B cell (primary cell): ENCODE results near the gene NHSL1. TPM values are rescaled to one million over a fixed set of nuclear protein-coding genes. Genes with fewer than 3 reads are reported as not detected.
A peak's percentile ranks its signal among the peaks of the same experiment; 100 is the strongest.

Experiments
- ATAC-seq: fragments of 200-7000 bp; cut with Tn5 transposase; one replicate; pipeline ENCODE4 v1.10.0; 2021; ENCODE audit warnings: low read depth, mild to moderate bottlenecking, moderate number of reproducible peaks, moderate library complexity
- CTCF ChIA-PET: fragments of 350-600 bp; sonication (Branson Sonifier 250); formaldehyde crosslinking; loops from one replicate; lab custom pipeline; 2021; ENCODE audit warnings: antibody characterized with exemption, inconsistent platforms; lab: Charles Lee
- POLR2A ChIA-PET: fragments of 350-600 bp; sonication (Branson Sonifier 250); formaldehyde crosslinking; loops from one replicate; lab custom pipeline; 2021; ENCODE audit warnings: antibody characterized with exemption; lab: Charles Lee
- DNase-seq: peaks from one replicate; pipeline ENCODE4 v3.0.0; 2013
- H2AFZ ChIP-seq: 2 replicates; pipeline ENCODE4 v1.6.1; 2012; ENCODE audit warnings: mild to moderate bottlenecking, low read depth, low read length; ENCODE audit not compliant: insufficient read depth, poor library complexity, severe bottlenecking
- H3K27ac ChIP-seq, 2 donors: 1 replicate in 1 of 2; 2 replicates in 1 of 2; pipeline ENCODE4 v1.5.1; 2012 to 2013; ENCODE audit warnings: low read length in 2 of 2, mild to moderate bottlenecking in 2 of 2, moderate library complexity in 1 of 2
- H3K27me3 ChIP-seq, 4 experiments: fragments of 200-600 bp in 1 of 4; sonication (generic) in 1 of 4; replicated peaks in 1 of 4; 1 replicate in 2 of 4; 2 replicates in 2 of 4; pipeline versions ENCODE4 v1.6.1 to v1.7.0; 2013 to 2016; ENCODE audit warnings: low read length in 3 of 4, mild to moderate bottlenecking in 2 of 4, mixed read lengths in 1 of 4, moderate library complexity in 1 of 4; ENCODE audit not compliant: insufficient read depth in 4 of 4, control insufficient read depth in 3 of 4; ENCODE audit errors: control extremely low read depth in 1 of 4
- H3K36me3 ChIP-seq, 2 experiments: replicated peaks in 1 of 2; 1 replicate in 1 of 2; 2 replicates in 1 of 2; pipeline versions ENCODE4 v1.6.1 to v1.7.1; 2013; ENCODE audit warnings: low read length in 1 of 2; ENCODE audit not compliant: insufficient read depth in 2 of 2, control insufficient read depth in 1 of 2; ENCODE audit errors: control extremely low read depth in 1 of 2, extremely low read depth in 1 of 2
- H3K4me1 ChIP-seq, 2 donors: fragments of 200-600 bp in 1 of 2; sonication (generic) in 1 of 2; 1 replicate in 1 of 2; 2 replicates in 1 of 2; pipeline versions ENCODE4 v1.5.1 to v1.6.1; 2013 to 2017; ENCODE audit warnings: low read length in 2 of 2; ENCODE audit not compliant: control insufficient read depth in 2 of 2, insufficient read depth in 2 of 2
- H3K4me2 ChIP-seq: replicated peaks from 2 replicates; pipeline ENCODE3; 2012; ENCODE audit warnings: mild to moderate bottlenecking, low read depth, low read length; ENCODE audit not compliant: poor library complexity, severe bottlenecking
- H3K4me3 ChIP-seq, 5 experiments: fragments of 200-600 bp in 1 of 5; sonication (generic) in 1 of 5; 1 replicate in 3 of 5; 2 replicates in 2 of 5; pipeline versions ENCODE4 v1.5.1 to v1.7.0; 2011 to 2016; ENCODE audit warnings: low read length in 4 of 5, mild to moderate bottlenecking in 4 of 5, low read depth in 2 of 5, control low read depth in 1 of 5, moderate library complexity in 1 of 5; ENCODE audit not compliant: insufficient read depth in 1 of 5; ENCODE audit errors: control extremely low read depth in 1 of 5, extremely low read depth in 1 of 5
- H3K79me2 ChIP-seq: fragments of 200-600 bp; sonication (generic); one replicate; pipeline ENCODE4 v1.6.0; 2016; ENCODE audit warnings: low read length; ENCODE audit not compliant: control insufficient read depth, insufficient read depth
- H3K9ac ChIP-seq: fragments of 200-600 bp; sonication (generic); 2 replicates; pipeline ENCODE4 v1.6.1; 2017; ENCODE audit warnings: mild to moderate bottlenecking, low read length, moderate library complexity
- H3K9me3 ChIP-seq, 3 donors: one replicate each; pipeline versions ENCODE4 v1.6.1 to v1.7.1; 2013; ENCODE audit warnings: low read length in 2 of 3; ENCODE audit not compliant: control insufficient read depth in 2 of 3, insufficient read depth in 1 of 3; ENCODE audit errors: control extremely low read depth in 1 of 3
- H4K20me1 ChIP-seq: 2 replicates; pipeline ENCODE4 v1.6.0; 2012; ENCODE audit warnings: mild to moderate bottlenecking, low read length; ENCODE audit not compliant: insufficient read depth, control insufficient read depth, poor library complexity, severe bottlenecking
- H3K27ac Mint-ChIP-seq: one replicate; pipeline ENCODE4 v1.8.0; 2021; ENCODE audit warnings: mixed read lengths
- H3K27me3 Mint-ChIP-seq: one replicate; pipeline ENCODE4 v1.8.0; 2021; ENCODE audit warnings: mixed read lengths
- H3K4me1 Mint-ChIP-seq: one replicate; pipeline ENCODE4 v1.8.0; 2021; ENCODE audit warnings: mixed read lengths
- H3K4me3 Mint-ChIP-seq: one replicate; pipeline ENCODE4 v1.8.0; 2021; ENCODE audit warnings: mixed read lengths
- H3K9me3 Mint-ChIP-seq: one replicate; pipeline ENCODE4 v1.8.0; 2022; ENCODE audit warnings: mixed read lengths; ENCODE audit not compliant: insufficient read depth
- EZH2 ChIP-seq: IDR thresholded peaks from 2 replicates; pipeline ENCODE4 v1.6.1; 2012; ENCODE audit warnings: borderline replicate concordance, low read depth, mild to moderate bottlenecking, moderate library complexity, low read length; ENCODE audit not compliant: insufficient read depth, poor library complexity, severe bottlenecking
- WGBS: methylation state at CpG from one replicate; pipeline ENCODE4 v1.1.5; 2013; ENCODE audit warnings: missing lambda C conversion rate; ENCODE audit not compliant: insufficient coverage; 5-methylcytosine and 5-hydroxymethylcytosine counted together
- intact Hi-C: fragments of 100-400 bp; cut with micrococcal nuclease; formaldehyde crosslinking; loops from one replicate; pipeline ENCODE4 v1.10.0; 2022
- polyA plus RNA-seq: library from polyadenylated mRNA; depleted of rRNA; stranded (reverse); fragments of >200 nt; gene quantifications from 2 replicates; pipeline ENCODE4 v1.2.3, GENCODE V29; 2012
- total RNA-seq, 2 donors: library from RNA; stranded (reverse); fragments of 120-200 nt in 1 of 2; gene quantifications; 1 replicate in 1 of 2; 2 replicates in 1 of 2; pipeline versions ENCODE4 v1.2.3 to v1.2.4, GENCODE V29; 2013 to 2022
- TF ChIP-seq, protein P1 (sequence below): fragments of 200-600 bp; IDR thresholded peaks from one replicate; pipeline ENCODE4 v1.8.0; 2022; ENCODE audit warnings: antibody characterized with exemption, mild to moderate bottlenecking

NHSL1 gene
- total and polyA plus RNA-seq, 2 donors (not counting 1 experiment from before 2014, with no cell fraction given): 0.04 to 0.10 TPM

DNA sequence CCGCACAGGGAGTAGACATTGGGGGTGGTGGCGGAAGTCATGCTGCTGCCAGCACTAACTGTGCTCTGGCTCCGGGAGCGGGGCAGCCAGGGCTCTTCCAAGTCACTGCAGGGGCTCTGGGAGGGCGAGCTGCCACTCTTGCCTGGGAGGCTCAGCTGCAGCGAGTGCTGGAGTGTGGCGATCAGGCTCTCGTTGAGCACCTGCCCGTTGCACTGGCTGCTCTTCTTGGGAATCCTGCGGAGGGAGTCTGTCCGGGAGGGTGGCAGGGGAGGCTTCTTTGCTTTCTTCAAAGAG is 67.3 kb downstream of the NHSL1 start:
- POLR2A ChIA-PET: no interaction called here
- H3K4me2 ChIP-seq: no peak overlapping the region
- Mint-ChIP-seq H3K4me3 (no peak overlapping the region), H3K4me1 (peaks cover 8% of the 10 kb centered on the region), H3K27ac (no peak overlapping the region), H3K27me3 (peaks cover 9% of the 10 kb centered on the region), H3K9me3 (no peaks in the 10 kb centered on the region)
- TF ChIP-seq EZH2: no peak
- TF ChIP-seq, protein P1, sequence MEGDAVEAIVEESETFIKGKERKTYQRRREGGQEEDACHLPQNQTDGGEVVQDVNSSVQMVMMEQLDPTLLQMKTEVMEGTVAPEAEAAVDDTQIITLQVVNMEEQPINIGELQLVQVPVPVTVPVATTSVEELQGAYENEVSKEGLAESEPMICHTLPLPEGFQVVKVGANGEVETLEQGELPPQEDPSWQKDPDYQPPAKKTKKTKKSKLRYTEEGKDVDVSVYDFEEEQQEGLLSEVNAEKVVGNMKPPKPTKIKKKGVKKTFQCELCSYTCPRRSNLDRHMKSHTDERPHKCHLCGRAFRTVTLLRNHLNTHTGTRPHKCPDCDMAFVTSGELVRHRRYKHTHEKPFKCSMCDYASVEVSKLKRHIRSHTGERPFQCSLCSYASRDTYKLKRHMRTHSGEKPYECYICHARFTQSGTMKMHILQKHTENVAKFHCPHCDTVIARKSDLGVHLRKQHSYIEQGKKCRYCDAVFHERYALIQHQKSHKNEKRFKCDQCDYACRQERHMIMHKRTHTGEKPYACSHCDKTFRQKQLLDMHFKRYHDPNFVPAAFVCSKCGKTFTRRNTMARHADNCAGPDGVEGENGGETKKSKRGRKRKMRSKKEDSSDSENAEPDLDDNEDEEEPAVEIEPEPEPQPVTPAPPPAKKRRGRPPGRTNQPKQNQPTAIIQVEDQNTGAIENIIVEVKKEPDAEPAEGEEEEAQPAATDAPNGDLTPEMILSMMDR: no peak
- H4K20me1 ChIP-seq: no peaks in the 10 kb centered on the region
- H3K9ac ChIP-seq: no peak overlapping the region
- no peak overlapping the region for H2AFZ ChIP-seq
- H3K27me3 ChIP-seq: peaks cover 0 to 4% (median 0%) of the 10 kb centered on the region in 4 experiments
- ATAC-seq (no peak), DNase-seq (no peak)
- no peaks in the 10 kb centered on the region for H3K9me3 ChIP-seq
- H3K4me3 ChIP-seq: no peak overlapping the region
- H3K27ac ChIP-seq: no peak overlapping the region
- 94% methylated on average over 8 of the region's 11 CpGs for WGBS
- intact Hi-C loops: no loop called here
- peaks cover 0 to 4% of the 10 kb centered on the region in 2 donors for H3K4me1 ChIP-seq
- CTCF ChIA-PET: interaction anchor here (1.0 to 10.6 kb wide), 2 partner anchors 77 to 86 kb away, joined by 3 to 127 read pairs; no protein-coding TSS in a partner anchor
- H3K79me2 ChIP-seq: no peaks in the 10 kb centered on the region
- H3K36me3 ChIP-seq: no peaks in the 10 kb centered on the region

DNA sequence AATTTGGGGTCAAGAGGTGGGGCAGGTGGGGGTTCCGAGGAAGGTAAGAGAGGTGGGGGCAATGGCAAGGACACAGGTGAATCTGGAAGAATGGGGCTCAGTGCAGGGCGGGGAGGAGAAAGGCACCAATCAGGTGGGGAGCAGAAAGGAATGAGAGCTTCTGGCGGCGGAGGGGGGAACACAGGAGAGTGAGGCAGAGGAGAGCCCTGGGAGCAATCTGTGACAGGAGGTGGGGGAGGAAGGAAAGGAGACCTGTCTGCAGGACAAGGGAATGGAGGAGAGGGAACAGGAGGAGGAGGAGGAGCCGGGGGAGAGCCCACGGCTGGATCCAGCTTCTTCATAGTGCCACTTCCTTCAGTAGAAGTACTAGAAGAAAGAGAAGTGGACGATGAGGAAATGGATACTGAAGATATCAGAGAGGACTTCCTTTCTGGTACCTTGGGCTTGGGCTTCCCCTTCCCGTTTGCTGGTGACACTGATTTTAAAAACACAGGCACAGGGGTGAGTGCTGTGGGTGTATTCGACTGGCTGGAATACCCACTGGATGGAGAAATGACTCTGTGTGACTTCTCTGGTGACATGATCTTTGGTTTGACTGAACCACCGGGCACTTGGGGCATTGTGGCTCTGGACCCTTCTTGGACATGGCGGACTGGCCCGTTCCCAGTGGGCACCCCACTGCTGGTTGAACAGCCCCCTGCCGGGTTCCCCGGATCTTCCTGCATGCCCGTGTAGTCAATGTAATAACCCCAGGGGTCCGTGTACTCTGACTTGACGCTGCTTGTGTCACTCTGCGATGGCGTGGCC is 67.8 kb downstream of the NHSL1 start:
- Mint-ChIP-seq H3K4me3 (no peak overlapping the region), H3K27me3 (peaks cover 9% of the 10 kb centered on the region), H3K27ac (no peak overlapping the region), H3K9me3 (no peaks in the 10 kb centered on the region), H3K4me1 (peaks cover 8% of the 10 kb centered on the region)
- no peaks in the 10 kb centered on the region for H3K9me3 ChIP-seq
- no peak overlapping the region for H3K4me2 ChIP-seq
- peaks cover 0 to 4% of the 10 kb centered on the region in 2 donors for H3K4me1 ChIP-seq
- H3K79me2 ChIP-seq: no peaks in the 10 kb centered on the region
- peaks cover 0 to 4% (median 0%) of the 10 kb centered on the region in 4 experiments for H3K27me3 ChIP-seq
- H3K4me3 ChIP-seq: no peak overlapping the region
- no peaks in the 10 kb centered on the region for H4K20me1 ChIP-seq
- intact Hi-C loops: no loop called here
- CTCF ChIA-PET: interaction anchor here (1.0 to 10.6 kb wide), 4 partner anchors 77 to 92 kb away, joined by 3 to 127 read pairs (median 49); no protein-coding TSS in a partner anchor
- 85% methylated on average over 15 of the region's 19 CpGs for WGBS
- H3K36me3 ChIP-seq: no peaks in the 10 kb centered on the region
- H3K27ac ChIP-seq: no peak overlapping the region
- TF ChIP-seq EZH2: no peak
- TF ChIP-seq, protein P1: no peak
- DNase-seq: peak; percentile 25
- POLR2A ChIA-PET: no interaction called here
- H3K9ac ChIP-seq: no peak overlapping the region
- no peak for ATAC-seq
- no peak overlapping the region for H2AFZ ChIP-seq
